CD14-positive monocyte (primary cell): Measurements from ENCODE around the gene ADAMTS17. TPM values are rescaled to one million over a fixed set of nuclear protein-coding genes. Genes with fewer than 3 reads are reported as not detected.

Source experiments
- DNase-seq, 3 donors: peaks; one replicate each; pipeline ENCODE4 v3.0.0-alpha.2; 2011 to 2022
- H2AFZ ChIP-seq: 2 replicates; pipeline ENCODE4 v1.6.0; 2012; ENCODE audit warnings: mild to moderate bottlenecking, low read depth, low read length, inconsistent platforms; ENCODE audit not compliant: insufficient read depth, poor library complexity, severe bottlenecking
- H3K27ac ChIP-seq, 2 donors: 1 replicate in 1 of 2; 2 replicates in 1 of 2; pipeline ENCODE4 v1.5.1; 2012 to 2013; ENCODE audit warnings: low read length in 2 of 2, control low read depth in 1 of 2, inconsistent platforms in 1 of 2, low read depth in 1 of 2, mild to moderate bottlenecking in 1 of 2
- H3K27me3 ChIP-seq, 2 donors: one replicate each; pipeline versions ENCODE4 v1.6.0 to v1.6.1; 2011 to 2013; ENCODE audit warnings: low read length in 2 of 2; ENCODE audit not compliant: control insufficient read depth in 2 of 2, insufficient read depth in 2 of 2
- H3K36me3 ChIP-seq, 2 donors: replicated peaks in 1 of 2; 1 replicate in 1 of 2; 2 replicates in 1 of 2; pipeline versions ENCODE4 v1.5.1 to v1.6.1; 2012 to 2013; ENCODE audit warnings: low read length in 2 of 2, control low read depth in 1 of 2, inconsistent platforms in 1 of 2, mild to moderate bottlenecking in 1 of 2; ENCODE audit not compliant: insufficient read depth in 2 of 2, control insufficient read depth in 1 of 2
- H3K4me1 ChIP-seq, 2 donors: 1 replicate in 1 of 2; 2 replicates in 1 of 2; pipeline versions ENCODE4 v1.5.1 to v1.6.1; 2012 to 2013; ENCODE audit warnings: low read length in 2 of 2, control low read depth in 1 of 2, inconsistent platforms in 1 of 2, mild to moderate bottlenecking in 1 of 2, moderate library complexity in 1 of 2; ENCODE audit not compliant: insufficient read depth in 2 of 2, control insufficient read depth in 1 of 2
- H3K4me2 ChIP-seq: replicated peaks from 2 replicates; pipeline ENCODE3; 2012; ENCODE audit warnings: low read length, moderate library complexity, mild to moderate bottlenecking; ENCODE audit not compliant: poor library complexity, severe bottlenecking; ENCODE audit errors: extremely low read depth
- H3K4me3 ChIP-seq, 3 experiments: fragments of 200-600 bp in 1 of 3; sonication (generic) in 1 of 3; replicated peaks in 1 of 3; 1 replicate in 2 of 3; 2 replicates in 1 of 3; pipeline ENCODE4 v1.5.1; 2011 to 2013; ENCODE audit warnings: low read length in 3 of 3, mild to moderate bottlenecking in 3 of 3, control low read depth in 2 of 3, low read depth in 2 of 3, inconsistent platforms in 1 of 3, moderate library complexity in 1 of 3
- H3K79me2 ChIP-seq: 2 replicates; pipeline ENCODE4 v1.6.0; 2012; ENCODE audit warnings: mild to moderate bottlenecking, control low read depth, inconsistent platforms, low read length, moderate library complexity; ENCODE audit not compliant: insufficient read depth
- H3K9ac ChIP-seq: 2 replicates; pipeline ENCODE4 v1.6.0; 2017; ENCODE audit warnings: low read length, mild to moderate bottlenecking; ENCODE audit not compliant: insufficient read depth, poor library complexity, severe bottlenecking
- H3K9me3 ChIP-seq, 2 donors: replicated peaks in 1 of 2; 1 replicate in 1 of 2; 2 replicates in 1 of 2; pipeline versions ENCODE4 v1.5.1 to v1.6.1; 2012 to 2013; ENCODE audit warnings: low read length in 2 of 2, control low read depth in 1 of 2; ENCODE audit not compliant: control insufficient read depth in 1 of 2, insufficient read depth in 1 of 2
- H4K20me1 ChIP-seq: 2 replicates; pipeline ENCODE4 v1.6.0; 2012; ENCODE audit warnings: mild to moderate bottlenecking, low read length, control low read depth, moderate library complexity; ENCODE audit not compliant: insufficient read depth
- H3K27ac Mint-ChIP-seq, 7 donors: one replicate each; pipeline ENCODE4 v1.8.0; 2020; ENCODE audit warnings: mild to moderate bottlenecking in 7 of 7, mixed read lengths in 7 of 7, moderate library complexity in 6 of 7, inconsistent platforms in 2 of 7
- H3K27me3 Mint-ChIP-seq, 3 donors: one replicate each; pipeline ENCODE4 v1.8.0; 2021 to 2022; ENCODE audit warnings: low read depth in 3 of 3, mild to moderate bottlenecking in 3 of 3, mixed read lengths in 3 of 3, moderate library complexity in 3 of 3, inconsistent platforms in 1 of 3
- H3K36me3 Mint-ChIP-seq, 2 donors: one replicate each; pipeline ENCODE4 v1.8.0; 2020; ENCODE audit warnings: mixed read lengths in 2 of 2, inconsistent platforms in 1 of 2, mild to moderate bottlenecking in 1 of 2
- H3K4me1 Mint-ChIP-seq: one replicate; pipeline ENCODE4 v1.8.0; 2020; ENCODE audit warnings: mild to moderate bottlenecking, mixed read lengths
- H3K4me3 Mint-ChIP-seq, 2 donors: one replicate each; pipeline ENCODE4 v1.8.0; 2020; ENCODE audit warnings: mild to moderate bottlenecking in 2 of 2, mixed read lengths in 2 of 2, moderate library complexity in 1 of 2
- H3K9me3 Mint-ChIP-seq, 7 donors: one replicate each; pipeline ENCODE4 v1.8.0; 2020 to 2022; ENCODE audit warnings: mixed read lengths in 7 of 7, mild to moderate bottlenecking in 6 of 7, moderate library complexity in 6 of 7, inconsistent platforms in 2 of 7
- WGBS: methylation state at CpG from one replicate; pipeline ENCODE4 v1.1.5; 2013; ENCODE audit warnings: missing lambda C conversion rate; ENCODE audit not compliant: insufficient coverage; 5-methylcytosine and 5-hydroxymethylcytosine counted together
- intact Hi-C, 2 donors: fragments of 100-400 bp; cut with micrococcal nuclease; formaldehyde crosslinking; loops; one replicate each; pipeline versions ENCODE4 v1.15.0 to v1.15.1; 2023
- polyA plus RNA-seq, 3 donors: library from polyadenylated mRNA; depleted of rRNA in 1 of 3; unstranded in 2 of 3; stranded (reverse) in 1 of 3; fragments of 300-500 nt in 2 of 3; fragments of >200 nt in 1 of 3; fragmentation: Illumina TruSeq in 2 of 3; gene quantifications; 1 replicate in 2 of 3; 2 replicates in 1 of 3; pipeline ENCODE4 v1.2.3, GENCODE V29; 2012 to 2021
- TF ChIP-seq, protein P1 (sequence below): fragments of 200-600 bp; IDR thresholded peaks from one replicate; pipeline ENCODE4 v1.8.0; 2022; ENCODE audit warnings: antibody characterized with exemption, mild to moderate bottlenecking

ADAMTS17 gene
- polyA plus RNA-seq, 3 donors, result 0.03 to 0.25 TPM; not detected in 1

DNA sequence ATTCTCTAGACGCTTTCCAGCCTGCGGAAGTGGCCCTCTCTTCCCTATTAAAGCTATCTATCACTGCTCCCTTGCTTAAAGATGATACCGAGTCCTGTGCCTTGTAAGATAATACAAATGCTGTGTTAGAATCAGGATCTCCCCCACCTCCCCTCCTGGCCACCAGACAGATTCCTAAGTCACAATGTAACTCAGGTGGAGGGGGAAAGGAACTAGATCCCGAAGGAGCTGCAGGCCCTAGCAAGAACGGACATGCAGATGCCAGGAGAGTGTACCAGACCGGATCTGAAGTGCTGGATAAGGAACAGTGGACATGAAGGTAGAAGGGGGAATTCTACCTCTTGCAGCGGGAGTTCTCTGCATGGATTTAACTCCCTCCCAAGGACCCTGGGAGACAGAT, 377.8 kb downstream of the ADAMTS17 start:
- no peaks in the 10 kb centered on the region for H3K36me3 Mint-ChIP-seq
- DNase-seq, result no peak
- Histone ChIP-seq H4K20me1 (no peaks in the 10 kb centered on the region), H3K4me2 (no peak overlapping the region), H3K9me3 (no peaks in the 10 kb centered on the region), H2AFZ (no peak overlapping the region), H3K4me1 (no peaks in the 10 kb centered on the region), H3K27me3 (no peaks in the 10 kb centered on the region), H3K27ac (no peak overlapping the region), H3K36me3 (no peaks in the 10 kb centered on the region), H3K9ac (no peak overlapping the region), H3K4me3 (no peak overlapping the region), H3K79me2 (no peaks in the 10 kb centered on the region)
- TF ChIP-seq, protein P1, sequence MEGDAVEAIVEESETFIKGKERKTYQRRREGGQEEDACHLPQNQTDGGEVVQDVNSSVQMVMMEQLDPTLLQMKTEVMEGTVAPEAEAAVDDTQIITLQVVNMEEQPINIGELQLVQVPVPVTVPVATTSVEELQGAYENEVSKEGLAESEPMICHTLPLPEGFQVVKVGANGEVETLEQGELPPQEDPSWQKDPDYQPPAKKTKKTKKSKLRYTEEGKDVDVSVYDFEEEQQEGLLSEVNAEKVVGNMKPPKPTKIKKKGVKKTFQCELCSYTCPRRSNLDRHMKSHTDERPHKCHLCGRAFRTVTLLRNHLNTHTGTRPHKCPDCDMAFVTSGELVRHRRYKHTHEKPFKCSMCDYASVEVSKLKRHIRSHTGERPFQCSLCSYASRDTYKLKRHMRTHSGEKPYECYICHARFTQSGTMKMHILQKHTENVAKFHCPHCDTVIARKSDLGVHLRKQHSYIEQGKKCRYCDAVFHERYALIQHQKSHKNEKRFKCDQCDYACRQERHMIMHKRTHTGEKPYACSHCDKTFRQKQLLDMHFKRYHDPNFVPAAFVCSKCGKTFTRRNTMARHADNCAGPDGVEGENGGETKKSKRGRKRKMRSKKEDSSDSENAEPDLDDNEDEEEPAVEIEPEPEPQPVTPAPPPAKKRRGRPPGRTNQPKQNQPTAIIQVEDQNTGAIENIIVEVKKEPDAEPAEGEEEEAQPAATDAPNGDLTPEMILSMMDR, result no peak
- H3K4me1 Mint-ChIP-seq, result no peaks in the 10 kb centered on the region
- WGBS, result 94% methylated on average over 2 of the region's 7 CpGs
- peaks cover under 1 to 5% (median 4%) of the 10 kb centered on the region in 3 donors for H3K27me3 Mint-ChIP-seq
- intact Hi-C loops, result loop anchor here in 1 of 2 donors (2.0 kb wide), 1 partner anchor 21 kb away; no protein-coding TSS in a partner anchor
- H3K9me3 Mint-ChIP-seq, result peaks cover 0 to 22% (median 8%) of the 10 kb centered on the region in 7 donors
- no peak overlapping the region for H3K4me3 Mint-ChIP-seq
- no peak overlapping the region for H3K27ac Mint-ChIP-seq

DNA sequence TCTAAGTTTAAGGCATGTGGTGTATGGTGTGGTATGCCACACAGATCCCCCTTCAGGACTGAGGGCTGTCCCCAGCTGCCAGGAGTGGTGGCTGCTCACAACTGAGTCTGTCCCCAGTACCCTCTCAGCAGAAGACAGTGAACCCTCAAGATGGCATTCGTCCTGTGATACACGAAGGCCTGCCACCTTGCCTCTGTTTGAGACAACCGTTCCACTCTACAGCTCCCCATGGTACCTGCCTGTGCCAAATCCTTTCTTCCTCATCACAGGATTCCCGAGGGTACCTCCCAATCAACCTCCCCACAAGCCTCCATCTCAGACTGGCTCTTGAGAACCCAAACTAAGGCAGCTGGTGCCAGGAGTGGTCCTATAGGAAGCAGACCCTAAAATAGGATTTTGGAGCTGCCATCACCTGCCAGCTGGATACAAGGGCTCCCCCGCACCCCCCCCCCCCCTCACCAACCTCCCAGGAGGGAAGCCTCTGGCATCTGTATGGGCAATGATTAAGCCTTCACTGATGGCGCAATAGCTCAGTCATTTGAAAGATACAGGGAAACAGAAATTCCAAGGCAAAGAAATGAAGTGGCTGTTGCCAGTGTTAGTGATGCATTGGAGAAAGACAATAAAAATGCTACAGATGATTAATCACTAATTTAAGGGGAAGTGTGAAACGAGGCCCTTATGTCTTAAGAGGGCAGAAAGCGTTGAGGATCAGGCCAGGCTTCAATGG, 378.5 kb downstream of the ADAMTS17 start:
- Histone ChIP-seq H4K20me1 (no peaks in the 10 kb centered on the region), H3K27me3 (no peaks in the 10 kb centered on the region), H3K4me2 (no peak overlapping the region), H3K4me1 (no peaks in the 10 kb centered on the region), H3K27ac (no peak overlapping the region), H3K9me3 (no peaks in the 10 kb centered on the region), H3K4me3 (no peak overlapping the region), H3K79me2 (no peaks in the 10 kb centered on the region), H2AFZ (no peak overlapping the region), H3K9ac (no peak overlapping the region), H3K36me3 (no peaks in the 10 kb centered on the region)
- DNase-seq, result no peak
- no peak overlapping the region for H3K4me3 Mint-ChIP-seq
- peaks cover 0 to 5% (median 4%) of the 10 kb centered on the region in 3 donors for H3K27me3 Mint-ChIP-seq
- H3K27ac Mint-ChIP-seq, result no peak overlapping the region
- TF ChIP-seq, protein P1, result no peak
- intact Hi-C loops, result loop anchor here in 1 of 2 donors (2.0 kb wide), 1 partner anchor 20 kb away; no protein-coding TSS in a partner anchor
- no peaks in the 10 kb centered on the region for H3K36me3 Mint-ChIP-seq
- peaks cover 0 to 22% (median 8%) of the 10 kb centered on the region in 7 donors for H3K9me3 Mint-ChIP-seq
- 34% methylated on average over 5 of the region's 8 CpGs for WGBS
- no peaks in the 10 kb centered on the region for H3K4me1 Mint-ChIP-seq
